H1 (cell line): ENCODE measurements around the gene DYSF. TPM values are rescaled to one million over a fixed set of nuclear protein-coding genes. Genes with fewer than 3 reads are reported as not detected.

Source experiments
- BACH1 ChIP-seq: IDR thresholded peaks from 2 replicates; pipeline ENCODE4 v1.6.1; 2012; ENCODE audit warnings: low read length, improper control_type of control experiment
- E2F6 ChIP-seq: IDR thresholded peaks from 2 replicates; pipeline ENCODE4 v1.6.1; 2012; ENCODE audit warnings: inconsistent platforms
- POLR2A ChIP-seq, 2 experiments: IDR thresholded peaks; 1 replicate in 1 of 2; 2 replicates in 1 of 2; pipeline ENCODE4 v1.6.1; 2011; ENCODE audit warnings: low read depth in 2 of 2, low read length in 2 of 2, mild to moderate bottlenecking in 2 of 2; ENCODE audit errors: control extremely low read depth in 1 of 2
- polyA plus RNA-seq, 7 experiments: library from polyadenylated mRNA; depleted of rRNA in 3 of 7; stranded (reverse) in 5 of 7; unstranded in 2 of 7; fragments of >200 nt in 5 of 7; fragments of 200-250 nt in 2 of 7; gene quantifications; 1 replicate in 5 of 7; 2 replicates in 1 of 7; 4 replicates in 1 of 7; pipeline versions ENCODE4 v1.2.1 to v1.2.3, GENCODE V29; 2011 to 2013; ENCODE audit warnings: missing spikeins in 2 of 7, mixed read lengths in 2 of 7
- total RNA-seq: library from RNA; stranded (reverse); fragmentation: NEBNext Ultra II Directional; extraction: Animal tissue kit (Norgen Biotek cat#: 25700); gene quantifications from 2 replicates; pipeline ENCODE4 v1.2.1, GENCODE V29; 2021

DYSF gene
- total and polyA plus RNA-seq, 2 of the 8 experiments (the other 6 are each of a cell fraction or from before 2014, with no cell fraction given): 5.8 to 7.1 TPM

DNA sequence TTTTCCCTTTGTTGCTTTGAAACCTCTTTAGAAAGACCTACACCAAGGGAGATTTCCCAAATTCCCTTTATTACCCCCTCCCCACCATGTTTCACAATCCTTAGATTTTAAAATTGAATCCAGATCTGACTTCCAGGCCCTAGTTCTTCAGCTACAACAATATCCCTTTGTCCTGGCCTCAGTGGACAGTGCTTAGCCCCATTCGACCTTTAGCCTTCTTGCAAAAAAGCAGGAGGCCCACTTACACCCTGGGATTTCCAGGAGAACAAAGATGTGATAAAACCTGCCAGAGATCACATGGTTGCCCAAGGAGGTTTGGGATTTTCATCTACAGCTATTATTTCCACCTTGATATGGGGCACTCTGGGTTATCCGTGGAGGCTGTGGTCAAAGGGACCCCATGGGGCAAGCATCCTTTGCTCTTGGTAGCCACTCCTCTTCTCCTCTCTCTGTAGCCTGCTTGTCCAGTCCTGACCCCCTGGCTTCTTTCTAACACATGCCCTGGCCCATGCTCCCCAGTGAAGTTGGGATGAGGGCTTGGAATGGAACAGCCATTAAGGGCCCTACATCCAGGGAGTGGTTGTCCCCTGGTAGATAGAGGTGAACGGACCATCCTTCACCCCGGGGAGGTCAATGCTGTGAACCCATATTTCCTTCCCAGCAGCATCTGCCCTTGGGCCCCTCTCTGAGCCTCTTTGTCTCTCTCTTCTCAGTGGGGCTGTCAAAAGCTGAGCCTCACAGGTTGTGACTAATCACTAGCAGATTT lies 267.4 kb downstream of the DYSF start (continued):
- TF ChIP-seq BACH1 (no peak), POLR2A (IDR thresholded peaks at IDR 0.05; ENCODE audit: control extremely low read depth in 1 of 2, low read depth in 2 of 2, low read length in 2 of 2) (no peak), E2F6 (no peak)
